Upper lobe of left lung (tissue), 4 donors: Measurements from ENCODE around the gene HABP4.

Experiments
- CTCF ChIP-seq, 6 experiments: fragments of 450-650 bp in 4 of 6; fragments of 200-600 bp in 2 of 6; sonication (generic) in 2 of 6; IDR thresholded peaks; one replicate each; pipeline ENCODE4 v1.5.1; 2016 to 2019; ENCODE audit warnings: antibody characterized with exemption in 6 of 6
- POLR2AphosphoS5 ChIP-seq, 2 donors: sonication (generic); formaldehyde crosslinking; IDR thresholded peaks; one replicate each; pipeline ENCODE4 v1.5.1; 2017; ENCODE audit warnings: antibody characterized with exemption in 2 of 2

DNA sequence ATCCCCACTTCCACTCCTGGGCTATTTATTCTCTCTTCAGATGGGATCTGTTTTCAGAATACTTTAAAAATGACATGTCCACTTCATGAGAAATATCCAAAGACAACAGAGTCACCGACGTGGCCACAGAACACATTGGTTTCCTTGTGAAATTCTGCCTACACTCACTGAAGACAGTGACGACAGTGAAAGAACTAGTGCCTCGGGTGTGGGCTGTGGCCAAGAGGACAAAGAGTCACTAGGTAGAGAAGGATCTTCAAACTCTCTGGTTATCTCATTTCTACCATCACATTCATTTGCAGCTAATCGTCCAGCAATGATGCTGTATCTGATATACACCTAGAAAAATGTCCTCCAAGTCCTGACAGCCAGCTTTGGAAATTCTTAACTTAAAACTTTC is 59.1 kb downstream of the HABP4 start:
- no peak for TF ChIP-seq CTCF (IDR thresholded peaks at IDR 0.05)
- no peak for TF ChIP-seq POLR2AphosphoS5 (IDR thresholded peaks at IDR 0.05)
